Measurements from ENCODE around the gene SLC12A1.

The SLC12A1 gene

GRCh38 chr15:48332642-48333034 is 126.5 kb downstream of the SLC12A1 start:
- TF ChIP-seq CTCF (IDR thresholded peaks at IDR 0.05; ENCODE audit: low read length) (no peak), EZH2phosphoT487 (IDR thresholded peaks at IDR 0.05; ENCODE audit: low read length) (no peak), EZH2 (optimal IDR thresholded peaks at IDR 0.05; ENCODE audit: low read depth, low read length) (no peak)
- Histone ChIP-seq H2AFZ (ENCODE audit: low read length) (peak overlapping the region; percentile 64), H3K27ac (ENCODE audit: low read length) (peak overlapping the region; percentile 83), H3K4me1 (ENCODE audit: low read length) (peaks cover 18% of the 10 kb centered on the region), H3K36me3 (replicated peaks; ENCODE audit: insufficient read depth, low read length) (peaks cover 9% of the 10 kb centered on the region; the same call in 1 of the 2 replicates), H3K4me3 (ENCODE audit: low read length) (peak overlapping the region; percentile 84), H3K9me2 (replicated peaks; ENCODE audit: insufficient read depth, low read length) (no peaks in the 10 kb centered on the region), H3K9ac (ENCODE audit: low read length) (peak overlapping the region; percentile 96), H4K20me1 (ENCODE audit: insufficient read depth, low read length) (no peaks in the 10 kb centered on the region), H3K9me3 (replicated peaks; ENCODE audit: insufficient read depth, low read length) (no peaks in the 10 kb centered on the region), H3K4me2 (ENCODE audit: low read depth, low read length) (peak overlapping the region; percentile 90), H3F3A (ENCODE audit: insufficient read depth, low read length) (peaks cover 19% of the 10 kb centered on the region), H3K79me2 (ENCODE audit: low read length) (peaks cover 48% of the 10 kb centered on the region), H3K27me3 (replicated peaks; ENCODE audit: insufficient read depth, low read length) (no peaks in the 10 kb centered on the region)
- DNase-seq, result peak; percentile 55

GRCh38 chr15:48333540-48333939 is 127.4 kb downstream of the SLC12A1 start:
- no peaks in the 10 kb centered on the region for H4K20me1 ChIP-seq (ENCODE audit: insufficient read depth, low read length)
- H3K9me2 ChIP-seq (replicated peaks; ENCODE audit: insufficient read depth, low read length), result no peaks in the 10 kb centered on the region
- TF ChIP-seq CTCF (IDR thresholded peaks at IDR 0.05; ENCODE audit: low read length) (no peak), EZH2phosphoT487 (IDR thresholded peaks at IDR 0.05; ENCODE audit: low read length) (no peak), EZH2 (optimal IDR thresholded peaks at IDR 0.05; ENCODE audit: low read depth, low read length) (no peak)
- peaks cover 55% of the 10 kb centered on the region for H3K79me2 ChIP-seq (ENCODE audit: low read length)
- H2AFZ ChIP-seq (ENCODE audit: low read length), result no peak overlapping the region
- DNase-seq, result no peak
- H3K27me3 ChIP-seq (replicated peaks; ENCODE audit: insufficient read depth, low read length), result no peaks in the 10 kb centered on the region
- peaks cover 19% of the 10 kb centered on the region for H3F3A ChIP-seq (ENCODE audit: insufficient read depth, low read length)
- H3K4me2 ChIP-seq (ENCODE audit: low read depth, low read length), result peak overlapping the region; percentile 90
- no peak overlapping the region for H3K27ac ChIP-seq (ENCODE audit: low read length)
- peak overlapping the region; percentile 84 for H3K4me3 ChIP-seq (ENCODE audit: low read length)
- H3K9me3 ChIP-seq (replicated peaks; ENCODE audit: insufficient read depth, low read length), result no peaks in the 10 kb centered on the region
- H3K36me3 ChIP-seq (replicated peaks; ENCODE audit: insufficient read depth, low read length), result peaks cover 10% of the 10 kb centered on the region; the same call in 1 of the 2 replicates
- H3K4me1 ChIP-seq (ENCODE audit: low read length), result peaks cover 18% of the 10 kb centered on the region
- peak overlapping the region; percentile 96; the same call in 1 of the 2 replicates for H3K9ac ChIP-seq (ENCODE audit: low read length)

- H3K4me1 ChIP-seq (ENCODE audit: low read length), result peaks cover 18% of the 10 kb centered on the region
- peaks cover 10% of the 10 kb centered on the region; the same call in 1 of the 2 replicates for H3K36me3 ChIP-seq (replicated peaks; ENCODE audit: insufficient read depth, low read length)
- no peak overlapping the region for H3K4me3 ChIP-seq (ENCODE audit: low read length)
- H3K9me3 ChIP-seq (replicated peaks; ENCODE audit: insufficient read depth, low read length), result no peaks in the 10 kb centered on the region
- H3K9me2 ChIP-seq (replicated peaks; ENCODE audit: insufficient read depth, low read length), result no peaks in the 10 kb centered on the region
- no peak overlapping the region for H2AFZ ChIP-seq (ENCODE audit: low read length)
- H3K9ac ChIP-seq (ENCODE audit: low read length), result no peak overlapping the region
- no peak for TF ChIP-seq EZH2phosphoT487 (IDR thresholded peaks at IDR 0.05; ENCODE audit: low read length)
- no peak for TF ChIP-seq CTCF (IDR thresholded peaks at IDR 0.05; ENCODE audit: low read length)
- TF ChIP-seq EZH2 (optimal IDR thresholded peaks at IDR 0.05; ENCODE audit: low read depth, low read length), result no peak
- H3K27me3 ChIP-seq (replicated peaks; ENCODE audit: insufficient read depth, low read length), result no peaks in the 10 kb centered on the region
- H3K27ac ChIP-seq (ENCODE audit: low read length), result no peak overlapping the region
- H3K79me2 ChIP-seq (ENCODE audit: low read length), result peaks cover 55% of the 10 kb centered on the region
- H4K20me1 ChIP-seq (ENCODE audit: insufficient read depth, low read length), result no peaks in the 10 kb centered on the region
- DNase-seq, result no peak
- no peak overlapping the region for H3K4me2 ChIP-seq (ENCODE audit: low read depth, low read length)
- peaks cover 19% of the 10 kb centered on the region for H3F3A ChIP-seq (ENCODE audit: insufficient read depth, low read length)
Observed at GRCh38 chr15:48334260-48334659, 128.2 kb downstream of the SLC12A1 start.

Data from MM.1S (cell line).